ENCODE results near the gene CAPN13. TPM values are rescaled to one million over a fixed set of nuclear protein-coding genes. Genes with fewer than 3 reads are reported as not detected.
"Not testable (repeated sequence)": the region's sequence is repeated elsewhere in the genome, so short reads cannot be mapped to it uniquely, and the experiment has no call there.

CAPN13 gene
- total RNA-seq, 4 donors from 2014 or later = 0.18 to 5.8 (median 1.8) TPM

DNA sequence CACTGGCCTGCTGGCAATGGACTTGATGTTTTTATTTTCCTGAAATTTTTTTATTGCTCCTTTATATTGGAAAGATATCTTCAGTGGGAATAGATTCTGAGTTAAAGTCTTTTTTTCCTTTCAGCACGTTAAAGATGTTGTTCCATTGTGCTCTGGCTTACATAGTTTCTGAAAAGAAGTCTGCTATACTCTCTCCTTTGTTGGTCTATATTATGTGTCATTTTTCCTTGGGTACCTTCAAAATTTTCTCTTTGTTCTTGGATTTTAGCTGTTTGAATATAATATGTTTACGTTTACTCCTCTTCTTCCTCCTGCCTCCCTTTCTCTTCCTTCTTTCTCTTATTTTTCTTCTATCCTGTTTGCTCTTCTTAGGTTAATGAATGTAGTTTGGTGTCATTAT is 105.5 kb downstream of the CAPN13 start:
- Histone ChIP-seq H3K36me3 (no peaks in the 10 kb centered on the region), H3K9me3 (peaks cover 0 to 18% (median 12%) of the 10 kb centered on the region in 3 donors), H3K27me3 (no peaks in the 10 kb centered on the region), H3K27ac (no peak overlapping the region), H3K4me3 (no peak overlapping the region), H3K4me1 (no peaks in the 10 kb centered on the region)
- 57 to 66% methylated on average over 2 of the region's 2 CpGs for WGBS, 2 donors
- no peak for TF ChIP-seq POLR2A (IDR thresholded peaks at IDR 0.05)
- intact Hi-C loops (cut with DNase I) = no loop called here
- no peak for DNase-seq

DNA sequence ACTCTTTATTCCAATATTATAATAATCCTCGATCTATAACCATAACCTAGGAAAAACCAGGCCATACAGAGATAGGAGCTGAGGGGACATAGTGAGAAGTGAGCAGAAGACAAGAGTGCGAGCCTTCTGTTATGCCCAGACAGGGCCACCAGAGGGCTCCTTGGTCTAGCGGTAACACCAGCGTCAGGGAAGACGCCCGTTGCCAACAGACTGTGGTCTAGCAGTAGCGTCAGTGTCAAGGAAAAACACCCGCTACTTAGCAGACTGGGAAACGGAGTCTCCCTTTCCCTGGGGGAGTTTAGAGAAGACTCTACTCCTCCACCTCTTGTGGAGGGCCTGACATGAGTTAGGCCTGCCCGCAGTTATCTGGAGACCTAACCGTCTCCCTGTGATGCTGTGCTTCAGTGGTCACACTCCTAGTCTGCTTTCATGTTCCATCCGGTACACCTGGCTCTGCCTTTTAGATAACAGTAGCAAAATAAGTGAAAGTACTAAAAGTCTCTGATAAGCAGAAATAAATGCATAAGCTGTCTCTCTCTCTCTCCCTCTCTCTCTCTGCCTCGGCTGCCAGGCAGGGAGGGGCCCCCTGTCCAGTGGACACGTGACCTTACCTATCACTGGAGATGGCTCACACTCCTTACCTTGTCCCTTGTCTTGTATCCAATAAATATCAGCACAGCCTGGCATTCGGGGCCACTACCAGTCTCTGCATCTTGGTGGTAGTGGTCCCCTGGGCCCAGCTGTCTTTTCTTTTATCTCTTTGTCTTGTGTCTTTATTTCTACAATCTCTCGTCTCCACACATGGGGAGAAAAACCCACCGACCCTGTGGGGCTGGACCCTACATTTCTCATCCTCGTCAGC is 109.8 kb downstream of the CAPN13 start:
- DNase-seq; H3K36me3 ChIP-seq; H3K9me3 ChIP-seq; intact Hi-C loops (cut with DNase I); H3K27me3 ChIP-seq; H3K4me1 ChIP-seq; H3K4me3 ChIP-seq; H3K27ac ChIP-seq: not testable (repeated sequence)
- 71 to 84% methylated on average over 18 of the region's 18 CpGs for WGBS, 2 donors

DNA sequence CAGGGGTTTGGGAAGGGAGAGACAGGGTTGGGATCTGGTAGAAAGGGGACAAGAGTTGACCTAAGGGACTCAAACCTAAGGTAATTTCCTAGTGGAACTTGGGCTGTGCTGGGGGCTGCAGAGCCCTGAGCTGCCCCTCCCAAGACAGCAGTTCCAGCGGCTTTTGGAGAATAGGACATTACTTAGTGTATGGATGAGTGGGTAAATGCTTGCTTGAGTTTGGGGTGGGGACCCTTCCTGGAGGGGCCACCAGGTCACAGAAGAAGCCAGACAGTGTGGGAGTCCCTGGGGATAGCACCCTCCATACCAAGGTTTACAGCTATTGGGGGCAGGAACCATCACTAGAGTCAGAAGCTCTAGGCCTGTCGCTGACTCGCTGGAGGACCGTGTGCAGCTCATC is 111.5 kb downstream of the CAPN13 start:
- TF ChIP-seq, protein P1, sequence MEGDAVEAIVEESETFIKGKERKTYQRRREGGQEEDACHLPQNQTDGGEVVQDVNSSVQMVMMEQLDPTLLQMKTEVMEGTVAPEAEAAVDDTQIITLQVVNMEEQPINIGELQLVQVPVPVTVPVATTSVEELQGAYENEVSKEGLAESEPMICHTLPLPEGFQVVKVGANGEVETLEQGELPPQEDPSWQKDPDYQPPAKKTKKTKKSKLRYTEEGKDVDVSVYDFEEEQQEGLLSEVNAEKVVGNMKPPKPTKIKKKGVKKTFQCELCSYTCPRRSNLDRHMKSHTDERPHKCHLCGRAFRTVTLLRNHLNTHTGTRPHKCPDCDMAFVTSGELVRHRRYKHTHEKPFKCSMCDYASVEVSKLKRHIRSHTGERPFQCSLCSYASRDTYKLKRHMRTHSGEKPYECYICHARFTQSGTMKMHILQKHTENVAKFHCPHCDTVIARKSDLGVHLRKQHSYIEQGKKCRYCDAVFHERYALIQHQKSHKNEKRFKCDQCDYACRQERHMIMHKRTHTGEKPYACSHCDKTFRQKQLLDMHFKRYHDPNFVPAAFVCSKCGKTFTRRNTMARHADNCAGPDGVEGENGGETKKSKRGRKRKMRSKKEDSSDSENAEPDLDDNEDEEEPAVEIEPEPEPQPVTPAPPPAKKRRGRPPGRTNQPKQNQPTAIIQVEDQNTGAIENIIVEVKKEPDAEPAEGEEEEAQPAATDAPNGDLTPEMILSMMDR (IDR thresholded peaks at IDR 0.05) = no peak
- Histone ChIP-seq H3K4me1 (peaks cover 0 to 8% (median 0%) of the 10 kb centered on the region in 3 donors), H3K36me3 (no peaks in the 10 kb centered on the region), H3K27me3 (peaks cover 0 to 10% (median 0%) of the 10 kb centered on the region in 4 donors), H3K4me3 (no peak overlapping the region), H3K27ac (no peak overlapping the region), H3K9me3 (no peaks in the 10 kb centered on the region)
- DNase-seq = no peak
- intact Hi-C loops (cut with DNase I) = no loop called here
- 78 to 92% methylated on average over 4 of the region's 4 CpGs for WGBS, 2 donors

DNA sequence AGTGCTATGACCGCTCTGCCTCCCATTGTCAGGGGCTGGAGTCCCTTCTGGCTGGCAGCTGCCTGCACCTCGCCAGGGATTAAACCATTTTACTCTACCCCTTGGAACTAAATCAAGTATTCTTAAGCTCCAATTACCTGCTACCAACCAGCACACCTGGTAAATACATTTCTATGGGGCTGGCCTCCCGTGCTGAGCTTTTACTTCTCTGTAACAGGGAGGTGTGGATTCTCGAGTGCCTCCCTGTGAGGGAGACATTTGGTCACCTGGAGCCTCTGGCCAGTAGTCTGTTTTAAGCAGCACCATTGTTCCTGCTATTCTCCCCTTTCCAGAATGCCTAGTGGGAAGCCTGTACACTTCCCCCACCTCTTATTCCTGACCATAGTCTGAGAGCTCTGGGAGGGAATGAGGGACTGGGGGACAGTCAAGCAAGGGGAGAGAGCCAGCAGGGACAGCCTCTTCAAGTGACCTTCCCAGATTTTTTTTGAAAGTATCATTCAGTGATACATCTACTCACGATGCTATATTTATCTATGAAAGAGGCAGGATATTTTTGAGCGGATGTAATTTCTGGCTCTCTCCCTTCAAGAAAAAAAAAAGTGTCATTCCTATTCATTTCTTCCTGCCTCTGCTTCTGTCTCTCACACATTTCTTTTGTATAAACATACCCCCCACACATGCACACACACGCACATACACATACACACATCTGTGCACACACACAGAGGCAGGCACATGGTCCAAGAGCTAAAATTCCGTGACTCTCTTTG is 112.8 kb downstream of the CAPN13 start:
- Histone ChIP-seq H3K9me3 (no peaks in the 10 kb centered on the region), H3K27ac (peak overlapping the region in 2 of 4 donors; percentile 23 to 63), H3K4me3 (no peak overlapping the region), H3K27me3 (peaks cover 0 to 10% (median 0%) of the 10 kb centered on the region in 4 donors), H3K36me3 (no peaks in the 10 kb centered on the region), H3K4me1 (peaks cover 0 to 18% (median 0%) of the 10 kb centered on the region in 3 donors)
- TF ChIP-seq, protein P1 (IDR thresholded peaks at IDR 0.05) = no peak
- TF ChIP-seq POLR2A (IDR thresholded peaks at IDR 0.05) = no peak
- WGBS, 2 donors = 42 to 52% methylated on average over 5 to 8 of the region's 8 CpGs
- intact Hi-C loops (cut with DNase I) = no loop called here
- no peak for DNase-seq

DNA sequence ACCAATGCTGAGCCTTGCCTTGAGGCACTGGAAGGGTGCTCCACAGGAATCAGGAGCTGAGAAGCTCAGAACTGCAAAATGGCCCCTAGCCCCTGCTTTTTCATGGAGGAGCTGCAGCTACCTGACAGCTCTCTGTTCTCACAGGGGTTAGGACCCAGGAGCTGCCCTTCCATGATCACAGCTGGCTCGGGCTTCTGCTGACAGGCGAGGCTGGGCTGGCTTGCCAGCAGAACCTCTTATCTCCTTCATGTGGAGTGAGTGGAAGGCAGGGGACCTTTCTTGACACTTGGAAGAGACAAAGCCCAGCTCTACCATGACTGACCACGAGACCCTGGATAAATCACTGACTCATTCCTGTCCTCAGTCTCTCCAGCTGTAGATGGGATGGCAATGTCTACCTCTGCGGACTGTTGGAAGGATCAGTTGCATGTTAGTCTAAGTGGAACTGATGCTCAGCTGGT is 113.4 kb downstream of the CAPN13 start:
- DNase-seq = no peak
- Histone ChIP-seq H3K4me3 (no peak overlapping the region), H3K27me3 (peaks cover 0 to 10% (median 0%) of the 10 kb centered on the region in 4 donors), H3K36me3 (no peaks in the 10 kb centered on the region), H3K4me1 (peaks cover 0 to 24% (median 0%) of the 10 kb centered on the region in 3 donors), H3K9me3 (no peaks in the 10 kb centered on the region), H3K27ac (peak overlapping the region in 2 of 4 donors; percentile 23 to 63)
- TF ChIP-seq, protein P1 (IDR thresholded peaks at IDR 0.05) = no peak
- no peak for TF ChIP-seq POLR2A (IDR thresholded peaks at IDR 0.05)
- WGBS, 2 donors = 68 to 86% methylated on average over 2 of the region's 4 CpGs
- intact Hi-C loops (cut with DNase I) = no loop called here

DNA sequence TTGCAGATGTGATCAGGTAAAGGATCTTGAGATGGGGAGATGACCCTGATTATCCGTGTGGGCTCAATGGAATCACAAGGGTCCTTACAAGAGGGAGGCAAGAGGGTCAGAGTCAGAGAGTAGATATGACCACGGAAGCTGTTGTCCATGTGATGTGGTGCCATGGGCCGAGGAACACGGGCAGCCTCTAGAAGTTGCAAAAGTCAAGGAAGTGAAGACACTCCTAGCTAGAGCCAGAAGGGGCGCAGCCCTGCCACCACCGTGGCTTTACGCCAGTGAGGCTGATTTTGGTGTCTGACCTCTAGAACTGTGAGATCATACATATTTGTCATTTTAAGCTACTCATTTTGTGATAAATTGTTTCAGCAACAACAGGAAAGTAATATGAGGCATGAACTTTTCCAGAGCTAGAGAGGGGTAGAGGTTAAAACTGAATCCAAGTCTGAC is 114.4 kb downstream of the CAPN13 start:
- Histone ChIP-seq H3K9me3 (no peaks in the 10 kb centered on the region), H3K4me1 (peaks cover 0 to 28% (median 0%) of the 10 kb centered on the region in 3 donors), H3K36me3 (no peaks in the 10 kb centered on the region), H3K27me3 (peaks cover 0 to 10% (median 0%) of the 10 kb centered on the region in 4 donors), H3K27ac (peak overlapping the region in 1 of 4 donors; percentile 83), H3K4me3 (no peak overlapping the region)
- intact Hi-C loops (cut with DNase I) = no loop called here
- no peak for TF ChIP-seq POLR2A (IDR thresholded peaks at IDR 0.05)
- TF ChIP-seq, protein P1 (IDR thresholded peaks at IDR 0.05) = no peak
- WGBS, 2 donors = 75 to 81% methylated on average over 7 of the region's 7 CpGs
- no peak for DNase-seq

Data from esophagus squamous epithelium (tissue), 5 donors.